ENCODE data around the gene C22orf31.

- TF ChIP-seq ZNF239 (tag by site-specific recombination; IDR thresholded peaks at IDR 0.05) (no peak), REST (tag by site-specific recombination; IDR thresholded peaks at IDR 0.05) (no peak), ZNF24 (tag by site-specific recombination; IDR thresholded peaks at IDR 0.05) (no peak), CTCF (tag by site-specific recombination; IDR thresholded peaks at IDR 0.05) (no peak), YY1 (tag by site-specific recombination; IDR thresholded peaks at IDR 0.05) (no peak)
These were observed 33.2 kb downstream of the C22orf31 start for GRCh38 chr22:29028468-29028867.
